ENCODE results near the gene DTX3L. TPM values are rescaled to one million over a fixed set of nuclear protein-coding genes. Genes with fewer than 3 reads are reported as not detected.
"Not testable (repeated sequence)": the region's sequence is repeated elsewhere in the genome, so short reads cannot be mapped to it uniquely, and the experiment has no call there.

The DTX3L gene
- polyA plus RNA-seq, 2 donors = 5.9 to 6.4 TPM

GRCh38 chr3:122558605-122559004 is 5.5 kb upstream of the DTX3L start:
- no peak overlapping the region for H3K27ac ChIP-seq (ENCODE audit: low read depth in 2 of 2, low read length in 1 of 2)
- no peaks in the 10 kb centered on the region for H3K27me3 ChIP-seq (ENCODE audit: control insufficient read depth in 1 of 2, insufficient read depth in 2 of 2, low read length in 2 of 2)
- WGBS, 2 donors = 93 to 97% methylated on average over 6 of the region's 6 CpGs
- H3K9me3 ChIP-seq (ENCODE audit: control insufficient read depth in 2 of 2, insufficient read depth in 1 of 2, low read depth in 1 of 2, low read length in 1 of 2) = no peaks in the 10 kb centered on the region
- no peak overlapping the region for H3K4me3 ChIP-seq (ENCODE audit: low read depth in 1 of 2, low read length in 2 of 2)
- no peaks in the 10 kb centered on the region for H3K4me1 ChIP-seq (ENCODE audit: control insufficient read depth in 2 of 2, insufficient read depth in 2 of 2, low read length in 1 of 2)
- H3K36me3 ChIP-seq (ENCODE audit: control insufficient read depth in 2 of 2, insufficient read depth in 2 of 2, low read length in 1 of 2) = peaks cover 8 to 9% of the 10 kb centered on the region in 2 donors

GRCh38 chr3:122559906-122560305 is 4.2 kb upstream of the DTX3L start:
- 83 to 87% methylated on average over 3 of the region's 3 CpGs for WGBS, 2 donors
- H3K27me3 ChIP-seq (ENCODE audit: control insufficient read depth in 1 of 2, insufficient read depth in 2 of 2, low read length in 2 of 2) = no peaks in the 10 kb centered on the region
- no peak overlapping the region for H3K27ac ChIP-seq (ENCODE audit: low read depth in 2 of 2, low read length in 1 of 2)
- H3K4me3 ChIP-seq (ENCODE audit: low read depth in 1 of 2, low read length in 2 of 2) = no peak overlapping the region
- H3K4me1 ChIP-seq (ENCODE audit: control insufficient read depth in 2 of 2, insufficient read depth in 2 of 2, low read length in 1 of 2) = no peaks in the 10 kb centered on the region
- peaks cover 5 to 9% of the 10 kb centered on the region in 2 donors for H3K36me3 ChIP-seq (ENCODE audit: control insufficient read depth in 2 of 2, insufficient read depth in 2 of 2, low read length in 1 of 2)
- H3K9me3 ChIP-seq (ENCODE audit: control insufficient read depth in 2 of 2, insufficient read depth in 1 of 2, low read depth in 1 of 2, low read length in 1 of 2) = no peaks in the 10 kb centered on the region

- peaks cover 0 to 6% of the 10 kb centered on the region in 2 donors for H3K36me3 ChIP-seq (ENCODE audit: control insufficient read depth in 2 of 2, insufficient read depth in 2 of 2, low read length in 1 of 2)
- 87 to 91% methylated on average over 1 of the region's 1 CpG for WGBS, 2 donors
- no peak overlapping the region for H3K27ac ChIP-seq (ENCODE audit: low read depth in 2 of 2, low read length in 1 of 2)
- H3K4me3 ChIP-seq (ENCODE audit: low read depth in 1 of 2, low read length in 2 of 2) = no peak overlapping the region
- no peaks in the 10 kb centered on the region for H3K27me3 ChIP-seq (ENCODE audit: control insufficient read depth in 1 of 2, insufficient read depth in 2 of 2, low read length in 2 of 2)
- no peaks in the 10 kb centered on the region for H3K4me1 ChIP-seq (ENCODE audit: control insufficient read depth in 2 of 2, insufficient read depth in 2 of 2, low read length in 1 of 2)
- no peaks in the 10 kb centered on the region for H3K9me3 ChIP-seq (ENCODE audit: control insufficient read depth in 2 of 2, insufficient read depth in 1 of 2, low read depth in 1 of 2, low read length in 1 of 2)
These were observed 3.5 kb upstream of the DTX3L start for GRCh38 chr3:122560680-122561079.

GRCh38 chr3:122562923-122563716 is 1.0 kb upstream of the DTX3L start:
- peak overlapping the region; percentile 88 to 96 for H3K4me3 ChIP-seq (ENCODE audit: low read depth in 1 of 2, low read length in 2 of 2)
- no peaks in the 10 kb centered on the region for H3K4me1 ChIP-seq (ENCODE audit: control insufficient read depth in 2 of 2, insufficient read depth in 2 of 2, low read length in 1 of 2)
- H3K27ac ChIP-seq (ENCODE audit: low read depth in 2 of 2, low read length in 1 of 2) = peak overlapping the region; percentile 78 to 94
- H3K27me3 ChIP-seq (ENCODE audit: control insufficient read depth in 1 of 2, insufficient read depth in 2 of 2, low read length in 2 of 2) = no peaks in the 10 kb centered on the region
- no peaks in the 10 kb centered on the region for H3K9me3 ChIP-seq (ENCODE audit: control insufficient read depth in 2 of 2, insufficient read depth in 1 of 2, low read depth in 1 of 2, low read length in 1 of 2)
- peaks cover 3% of the 10 kb centered on the region in 2 donors for H3K36me3 ChIP-seq (ENCODE audit: control insufficient read depth in 2 of 2, insufficient read depth in 2 of 2, low read length in 1 of 2)
- 52 to 53% methylated on average over 5 of the region's 5 CpGs for WGBS, 2 donors

GRCh38 chr3:122563717-122564025 is 467 bp upstream of the DTX3L start:
- H3K36me3 ChIP-seq (ENCODE audit: control insufficient read depth in 2 of 2, insufficient read depth in 2 of 2, low read length in 1 of 2) = peaks cover 3% of the 10 kb centered on the region in 2 donors
- H3K27ac ChIP-seq (ENCODE audit: low read depth in 2 of 2, low read length in 1 of 2) = peak overlapping the region; percentile 78 to 94
- peak overlapping the region; percentile 88 to 96 for H3K4me3 ChIP-seq (ENCODE audit: low read depth in 1 of 2, low read length in 2 of 2)
- H3K27me3 ChIP-seq (ENCODE audit: control insufficient read depth in 1 of 2, insufficient read depth in 2 of 2, low read length in 2 of 2) = no peaks in the 10 kb centered on the region
- H3K9me3 ChIP-seq (ENCODE audit: control insufficient read depth in 2 of 2, insufficient read depth in 1 of 2, low read depth in 1 of 2, low read length in 1 of 2) = no peaks in the 10 kb centered on the region
- no peaks in the 10 kb centered on the region for H3K4me1 ChIP-seq (ENCODE audit: control insufficient read depth in 2 of 2, insufficient read depth in 2 of 2, low read length in 1 of 2)
- 14 to 20% methylated on average over 5 of the region's 5 CpGs for WGBS, 2 donors

- not testable (repeated sequence) for H3K36me3 ChIP-seq (ENCODE audit: control insufficient read depth in 2 of 2, insufficient read depth in 2 of 2, low read length in 1 of 2); H3K4me3 ChIP-seq (ENCODE audit: low read depth in 1 of 2, low read length in 2 of 2); H3K27ac ChIP-seq (ENCODE audit: low read depth in 2 of 2, low read length in 1 of 2); H3K4me1 ChIP-seq (ENCODE audit: control insufficient read depth in 2 of 2, insufficient read depth in 2 of 2, low read length in 1 of 2); H3K9me3 ChIP-seq (ENCODE audit: control insufficient read depth in 2 of 2, insufficient read depth in 1 of 2, low read depth in 1 of 2, low read length in 1 of 2); H3K27me3 ChIP-seq (ENCODE audit: control insufficient read depth in 1 of 2, insufficient read depth in 2 of 2, low read length in 2 of 2)
- WGBS, 2 donors = 98% methylated on average over 7 of the region's 7 CpGs
These were observed 4.0 kb downstream of the DTX3L start for GRCh38 chr3:122568131-122568530.

GRCh38 chr3:122568755-122569154 is 4.6 kb downstream of the DTX3L start:
- no peak overlapping the region for H3K4me3 ChIP-seq (ENCODE audit: low read depth in 1 of 2, low read length in 2 of 2)
- no peaks in the 10 kb centered on the region for H3K9me3 ChIP-seq (ENCODE audit: control insufficient read depth in 2 of 2, insufficient read depth in 1 of 2, low read depth in 1 of 2, low read length in 1 of 2)
- H3K4me1 ChIP-seq (ENCODE audit: control insufficient read depth in 2 of 2, insufficient read depth in 2 of 2, low read length in 1 of 2) = no peaks in the 10 kb centered on the region
- no peaks in the 10 kb centered on the region for H3K27me3 ChIP-seq (ENCODE audit: control insufficient read depth in 1 of 2, insufficient read depth in 2 of 2, low read length in 2 of 2)
- no peak overlapping the region for H3K27ac ChIP-seq (ENCODE audit: low read depth in 2 of 2, low read length in 1 of 2)
- WGBS, 2 donors = 56 to 64% methylated on average over 3 of the region's 3 CpGs
- H3K36me3 ChIP-seq (ENCODE audit: control insufficient read depth in 2 of 2, insufficient read depth in 2 of 2, low read length in 1 of 2) = peaks cover 3 to 6% of the 10 kb centered on the region in 2 donors

GRCh38 chr3:122572940-122573412 is 8.8 kb downstream of the DTX3L start:
- H3K27ac ChIP-seq (ENCODE audit: low read depth in 2 of 2, low read length in 1 of 2) = peak overlapping the region; percentile 43 to 70
- no peak overlapping the region for H3K4me3 ChIP-seq (ENCODE audit: low read depth in 1 of 2, low read length in 2 of 2)
- H3K27me3 ChIP-seq (ENCODE audit: control insufficient read depth in 1 of 2, insufficient read depth in 2 of 2, low read length in 2 of 2) = no peaks in the 10 kb centered on the region
- H3K9me3 ChIP-seq (ENCODE audit: control insufficient read depth in 2 of 2, insufficient read depth in 1 of 2, low read depth in 1 of 2, low read length in 1 of 2) = no peaks in the 10 kb centered on the region
- H3K36me3 ChIP-seq (ENCODE audit: control insufficient read depth in 2 of 2, insufficient read depth in 2 of 2, low read length in 1 of 2) = peaks cover 0 to 3% of the 10 kb centered on the region in 2 donors
- no peaks in the 10 kb centered on the region for H3K4me1 ChIP-seq (ENCODE audit: control insufficient read depth in 2 of 2, insufficient read depth in 2 of 2, low read length in 1 of 2)
- WGBS, 2 donors = 27 to 39% methylated on average over 3 of the region's 3 CpGs

GRCh38 chr3:122576174-122576940 is 12.2 kb downstream of the DTX3L start:
- Histone ChIP-seq H3K4me3 (ENCODE audit: low read depth in 1 of 2, low read length in 2 of 2) (no peak overlapping the region), H3K9me3 (ENCODE audit: control insufficient read depth in 2 of 2, insufficient read depth in 1 of 2, low read depth in 1 of 2, low read length in 1 of 2) (no peaks in the 10 kb centered on the region), H3K27ac (ENCODE audit: low read depth in 2 of 2, low read length in 1 of 2) (no peak overlapping the region), H3K27me3 (ENCODE audit: control insufficient read depth in 1 of 2, insufficient read depth in 2 of 2, low read length in 2 of 2) (no peaks in the 10 kb centered on the region), H3K4me1 (ENCODE audit: control insufficient read depth in 2 of 2, insufficient read depth in 2 of 2, low read length in 1 of 2) (no peaks in the 10 kb centered on the region), H3K36me3 (ENCODE audit: control insufficient read depth in 2 of 2, insufficient read depth in 2 of 2, low read length in 1 of 2) (no peaks in the 10 kb centered on the region)
- 67% methylated on average over 8 of the region's 8 CpGs for WGBS, 2 donors

Measured in esophagus (tissue), 2 donors.